ENCODE data around the gene SKIDA1.

- TF ChIP-seq, protein P1, sequence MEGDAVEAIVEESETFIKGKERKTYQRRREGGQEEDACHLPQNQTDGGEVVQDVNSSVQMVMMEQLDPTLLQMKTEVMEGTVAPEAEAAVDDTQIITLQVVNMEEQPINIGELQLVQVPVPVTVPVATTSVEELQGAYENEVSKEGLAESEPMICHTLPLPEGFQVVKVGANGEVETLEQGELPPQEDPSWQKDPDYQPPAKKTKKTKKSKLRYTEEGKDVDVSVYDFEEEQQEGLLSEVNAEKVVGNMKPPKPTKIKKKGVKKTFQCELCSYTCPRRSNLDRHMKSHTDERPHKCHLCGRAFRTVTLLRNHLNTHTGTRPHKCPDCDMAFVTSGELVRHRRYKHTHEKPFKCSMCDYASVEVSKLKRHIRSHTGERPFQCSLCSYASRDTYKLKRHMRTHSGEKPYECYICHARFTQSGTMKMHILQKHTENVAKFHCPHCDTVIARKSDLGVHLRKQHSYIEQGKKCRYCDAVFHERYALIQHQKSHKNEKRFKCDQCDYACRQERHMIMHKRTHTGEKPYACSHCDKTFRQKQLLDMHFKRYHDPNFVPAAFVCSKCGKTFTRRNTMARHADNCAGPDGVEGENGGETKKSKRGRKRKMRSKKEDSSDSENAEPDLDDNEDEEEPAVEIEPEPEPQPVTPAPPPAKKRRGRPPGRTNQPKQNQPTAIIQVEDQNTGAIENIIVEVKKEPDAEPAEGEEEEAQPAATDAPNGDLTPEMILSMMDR (conservative IDR thresholded peaks at IDR 0.05; ENCODE audit: low read depth, low read length): no peak
- TF ChIP-seq EZH2 (IDR thresholded peaks at IDR 0.05; ENCODE audit: borderline replicate concordance, low read depth, low read length, poor library complexity, severe bottlenecking): no peak
Measured at GRCh38 chr10:21535494-21535965, 10.0 kb upstream of the SKIDA1 start.
